HG03342 (cell line): ENCODE measurements around the gene NKX3-2.

ENCODE experiments used
- ATAC-seq: cut with Tn5 transposase; IDR thresholded peaks from one replicate; pipeline ENCODE4 v1.9.1; 2021; ENCODE audit warnings: mild to moderate bottlenecking, moderate library complexity; ENCODE audit not compliant: unreplicated experiment

Gene NKX3-2

DNA sequence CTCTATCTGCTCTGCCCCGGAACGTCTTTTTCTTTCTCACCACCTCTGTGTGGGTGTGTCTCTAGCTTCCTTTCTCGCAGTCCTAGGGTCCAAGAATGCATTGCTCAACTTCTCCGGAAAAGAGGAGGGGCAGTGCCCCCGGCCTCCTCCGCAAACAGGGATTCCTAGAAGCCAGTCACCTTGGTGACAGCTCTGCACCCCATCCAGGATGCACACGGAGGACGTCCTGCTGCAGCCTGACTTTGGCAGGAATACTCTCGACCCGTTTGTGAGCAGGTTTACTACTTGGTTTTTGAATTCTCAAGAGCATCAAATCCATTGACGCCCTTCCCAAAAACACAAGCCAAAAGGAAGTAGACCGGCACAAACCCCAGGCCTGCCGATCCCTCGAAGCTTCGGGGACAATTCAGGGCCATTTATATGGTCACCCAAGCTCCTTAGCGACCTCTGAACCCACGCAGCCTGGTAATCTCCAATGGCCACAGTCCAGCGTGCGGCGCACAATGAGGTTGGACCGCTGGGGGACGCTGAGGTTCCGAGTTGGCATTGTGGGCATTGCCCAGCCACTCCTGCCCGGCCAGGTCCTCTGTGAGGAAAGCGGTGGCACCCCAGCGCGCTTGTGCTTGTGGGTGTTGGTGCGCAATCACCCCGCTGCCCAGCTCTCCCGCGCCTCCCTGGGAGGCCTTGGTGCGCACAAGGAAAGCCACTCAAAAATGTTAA, 9.8 kb downstream of the NKX3-2 start:
- ATAC-seq, result no peak

- no peak for ATAC-seq
Observed at GRCh38 chr4:13533670-13534343, 10.5 kb downstream of the NKX3-2 start.

DNA sequence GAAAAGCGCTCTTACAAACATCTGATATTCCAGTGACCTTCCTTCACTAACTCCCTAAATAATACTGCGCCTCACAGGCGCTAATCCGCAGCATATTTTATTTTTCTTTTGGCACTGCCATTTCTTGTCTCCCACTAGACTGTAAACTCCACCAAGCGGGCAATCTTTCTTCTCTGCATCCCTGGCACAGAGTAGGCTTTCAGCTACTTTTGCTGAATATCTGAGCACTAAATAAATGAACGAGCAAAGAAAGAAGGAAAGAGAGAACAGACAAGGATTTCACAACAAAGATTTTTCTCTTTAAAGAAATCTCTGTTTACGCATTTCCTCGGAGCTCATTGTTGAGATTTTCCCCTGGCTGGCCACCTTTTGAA, 12.7 kb downstream of the NKX3-2 start:
- no peak for ATAC-seq

DNA sequence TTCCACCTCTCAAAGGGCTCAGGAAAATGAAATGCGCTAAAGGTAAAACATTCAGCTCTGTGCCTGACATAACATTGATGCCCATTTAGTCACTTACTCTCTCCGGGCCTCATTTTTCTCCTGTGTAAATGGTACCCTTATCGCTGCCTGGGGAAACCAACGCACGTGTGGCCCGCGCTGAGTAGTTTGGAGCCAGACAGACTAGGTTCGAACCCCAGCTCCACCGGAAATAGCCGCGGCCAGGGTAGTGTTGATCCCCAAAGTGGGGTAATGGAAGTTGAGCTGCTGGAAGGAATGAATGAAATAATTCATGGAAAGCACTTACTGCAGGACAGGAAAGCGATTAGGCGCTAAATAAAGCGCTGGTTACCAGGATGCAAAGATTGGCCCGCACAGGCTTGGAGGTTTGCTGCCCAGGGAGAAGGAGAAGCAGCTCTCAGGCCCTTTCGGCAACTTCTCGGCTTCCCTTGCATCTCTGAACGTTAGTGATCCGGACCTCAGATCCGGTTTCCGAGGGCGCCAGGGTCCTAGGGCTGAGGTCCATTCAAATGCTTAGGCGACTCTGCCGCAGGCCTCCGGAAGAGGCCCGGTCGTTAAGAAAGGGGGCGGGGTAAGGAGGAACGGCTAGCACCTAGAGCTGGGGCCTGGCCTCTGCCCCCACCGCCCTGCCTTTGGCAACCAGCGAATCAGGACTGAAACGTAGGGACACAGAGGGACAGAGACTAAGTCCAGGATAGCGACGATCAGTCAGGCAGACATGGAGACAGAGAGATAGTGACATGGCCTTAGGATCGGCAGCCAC, 13.3 kb downstream of the NKX3-2 start:
- ATAC-seq, result no peak

DNA sequence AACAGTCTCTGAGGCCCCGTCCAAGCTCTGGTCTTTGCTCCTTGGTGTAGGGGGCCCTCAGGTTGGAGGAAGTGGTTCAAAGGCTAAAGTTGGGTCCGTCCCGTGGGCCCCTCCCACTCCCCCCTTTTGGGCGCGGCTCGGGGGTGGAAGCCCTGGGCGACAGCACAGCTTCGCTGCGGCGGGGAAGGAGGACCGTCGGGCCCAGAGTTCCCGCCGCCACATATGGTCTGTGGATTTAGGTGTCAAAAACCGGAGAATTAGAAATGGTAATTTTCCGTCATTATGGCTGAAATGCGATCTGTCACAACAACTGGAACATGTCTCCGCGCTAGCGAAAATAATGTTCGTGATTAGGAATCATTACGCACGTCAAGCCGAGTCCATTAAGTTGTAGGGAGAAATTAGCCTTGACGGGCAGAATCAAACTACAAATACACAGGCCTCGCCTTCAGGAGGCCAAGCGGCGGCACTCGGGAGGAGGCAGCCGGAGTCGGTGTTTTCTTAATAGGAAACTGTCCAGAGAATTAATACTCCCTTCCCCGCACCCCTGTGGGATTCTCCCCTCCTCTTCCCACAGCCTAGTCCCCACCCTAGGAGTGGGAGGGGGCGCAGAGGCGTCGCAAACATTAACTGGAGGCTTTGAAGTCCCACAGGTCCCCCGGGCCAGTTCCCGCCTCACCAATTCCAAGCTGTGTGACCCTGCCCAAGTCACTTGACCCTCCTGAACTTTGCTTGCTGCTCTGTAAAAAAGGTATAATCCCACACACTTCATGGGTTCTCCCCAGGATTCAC, 15.0 kb downstream of the NKX3-2 start:
- ATAC-seq, result no peak

- ATAC-seq, result no peak
Observed at GRCh38 chr4:13528821-13529127, 15.5 kb downstream of the NKX3-2 start.

DNA sequence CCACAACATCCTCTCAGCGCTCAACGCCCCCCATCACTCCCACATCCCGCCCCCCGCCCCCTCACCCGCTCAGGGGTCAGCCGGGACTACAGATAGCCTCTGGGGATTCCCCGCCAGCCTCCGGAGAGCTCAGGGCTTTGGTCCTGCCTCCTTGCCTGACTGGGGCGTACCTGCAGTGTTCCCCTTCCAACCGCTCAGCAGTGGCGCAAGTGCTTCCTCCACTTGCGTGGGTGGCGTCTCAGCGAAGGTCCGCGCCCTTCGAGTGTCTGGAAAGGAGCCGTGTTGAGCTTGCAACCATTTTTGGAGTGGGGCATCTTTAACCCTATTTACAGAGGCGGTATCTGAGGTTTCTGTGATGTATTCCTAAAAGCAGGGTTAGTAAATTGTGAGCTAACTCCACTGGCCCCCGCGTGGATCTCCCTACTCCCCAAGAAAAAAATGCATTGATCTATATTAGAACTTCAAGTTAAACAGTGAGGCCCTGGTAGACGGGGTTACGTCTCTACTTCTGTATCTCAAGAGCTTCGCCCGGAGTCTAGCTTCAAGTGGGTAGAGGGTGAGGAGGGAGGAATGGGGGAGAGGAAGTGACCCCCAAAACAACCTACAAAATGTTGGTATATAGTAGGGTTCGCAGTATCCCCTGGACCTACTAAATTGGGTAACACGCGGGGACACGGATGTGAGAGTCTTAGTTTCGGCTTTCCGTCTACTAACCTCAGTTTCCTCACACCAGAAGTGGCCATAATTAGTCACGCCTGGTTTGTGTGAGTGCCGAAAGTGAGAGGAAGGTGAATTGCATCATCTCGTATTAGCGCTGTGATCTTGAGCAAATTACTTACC, 16.1 kb downstream of the NKX3-2 start:
- ATAC-seq, result peak; percentile 77

GRCh38 chr4:13527192-13527980, 16.9 kb downstream of the NKX3-2 start:
- ATAC-seq, result no peak

DNA sequence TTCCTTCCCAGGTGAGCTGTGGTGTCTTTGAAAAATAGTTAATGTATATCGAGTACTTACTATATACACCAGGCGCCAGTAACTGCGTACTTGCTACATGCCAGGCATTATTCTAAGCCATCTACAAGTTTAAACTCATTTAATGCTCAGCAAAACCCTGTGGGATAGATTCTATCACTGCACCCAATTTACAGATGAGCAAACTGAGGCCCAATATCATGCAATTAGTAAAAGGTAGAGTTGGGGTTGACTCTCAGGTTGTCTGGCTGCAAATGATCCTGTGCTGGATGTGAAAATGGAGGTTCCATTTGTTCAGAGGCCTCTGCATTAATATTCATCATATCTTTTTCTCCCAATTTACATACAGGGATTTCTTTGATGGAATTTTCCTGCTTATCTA, 17.6 kb downstream of the NKX3-2 start:
- ATAC-seq, result no peak

DNA sequence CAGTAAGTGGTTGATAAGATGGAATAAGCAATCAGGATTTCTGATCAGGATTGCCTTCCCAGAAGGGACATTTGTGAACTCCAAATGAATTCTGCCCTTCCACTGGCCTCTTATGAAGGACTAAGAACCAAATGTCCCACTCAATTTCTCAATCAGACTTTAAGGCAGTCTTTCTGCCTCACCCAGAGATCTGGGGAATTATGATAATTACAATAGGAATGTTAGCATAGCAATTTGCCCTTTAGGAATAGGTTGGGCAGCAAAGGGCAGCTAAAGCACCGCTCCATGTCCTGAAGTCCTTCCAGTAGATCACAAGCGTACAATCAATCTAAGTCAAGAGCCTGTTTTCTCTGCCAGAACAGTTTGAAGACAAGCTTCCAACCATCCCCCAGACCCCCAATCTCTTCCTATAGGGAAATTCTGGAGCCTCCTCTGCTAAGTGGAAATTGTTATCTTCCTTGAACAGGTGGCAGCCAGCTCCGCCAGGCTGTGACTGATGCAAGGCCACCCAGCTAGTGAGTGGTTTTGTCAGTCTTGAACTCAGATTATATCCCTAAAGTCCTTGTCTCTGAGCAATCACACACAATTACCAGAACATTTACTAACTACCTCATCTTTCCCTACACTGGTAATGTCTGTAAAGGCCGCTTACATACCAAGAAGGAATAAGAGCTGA, 18.6 kb downstream of the NKX3-2 start:
- ATAC-seq, result no peak

- ATAC-seq, result no peak
Observed at GRCh38 chr4:13524504-13525243, 19.6 kb downstream of the NKX3-2 start.

GRCh38 chr4:13523591-13524503, 20.5 kb downstream of the NKX3-2 start:
- ATAC-seq, result no peak

DNA sequence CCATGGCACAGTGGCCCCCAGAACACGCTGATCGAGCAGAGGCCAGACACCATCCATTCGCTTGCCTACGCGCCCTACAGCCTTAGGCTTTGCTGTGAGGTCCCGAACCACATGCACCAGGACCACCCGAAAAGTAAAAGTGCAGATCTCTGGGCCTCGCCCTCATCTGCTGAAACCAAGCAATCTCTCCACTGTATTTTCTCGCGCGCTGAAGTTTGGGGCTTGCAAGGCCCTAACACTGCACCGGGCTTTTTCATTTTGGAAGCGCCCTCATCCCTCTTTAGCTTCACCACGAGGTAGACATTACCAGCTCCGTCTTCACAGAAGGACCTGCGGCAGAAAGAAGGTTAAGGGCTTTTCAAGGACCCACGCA, 21.2 kb downstream of the NKX3-2 start:
- ATAC-seq, result no peak

GRCh38 chr4:13522282-13523104, 21.8 kb downstream of the NKX3-2 start:
- ATAC-seq, result no peak

DNA sequence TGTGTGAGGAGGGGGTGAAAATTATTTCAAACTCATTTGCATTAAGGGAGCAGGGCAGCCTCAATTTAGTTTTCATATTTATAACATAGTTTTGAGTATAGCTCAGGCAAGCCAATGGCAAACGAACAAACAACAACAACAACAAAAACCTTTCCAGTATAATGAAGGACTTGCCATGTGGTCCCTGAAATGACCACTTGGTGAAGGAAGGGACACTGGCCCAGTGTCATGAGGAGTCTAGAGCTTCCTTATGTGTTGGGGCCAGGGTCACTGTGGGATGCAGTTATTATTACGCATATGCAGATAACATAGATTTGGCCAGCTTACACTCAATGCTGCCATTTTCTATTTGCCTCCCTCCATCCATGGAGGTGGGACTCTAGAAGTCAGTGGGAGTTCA, 23.3 kb downstream of the NKX3-2 start:
- ATAC-seq, result no peak

DNA sequence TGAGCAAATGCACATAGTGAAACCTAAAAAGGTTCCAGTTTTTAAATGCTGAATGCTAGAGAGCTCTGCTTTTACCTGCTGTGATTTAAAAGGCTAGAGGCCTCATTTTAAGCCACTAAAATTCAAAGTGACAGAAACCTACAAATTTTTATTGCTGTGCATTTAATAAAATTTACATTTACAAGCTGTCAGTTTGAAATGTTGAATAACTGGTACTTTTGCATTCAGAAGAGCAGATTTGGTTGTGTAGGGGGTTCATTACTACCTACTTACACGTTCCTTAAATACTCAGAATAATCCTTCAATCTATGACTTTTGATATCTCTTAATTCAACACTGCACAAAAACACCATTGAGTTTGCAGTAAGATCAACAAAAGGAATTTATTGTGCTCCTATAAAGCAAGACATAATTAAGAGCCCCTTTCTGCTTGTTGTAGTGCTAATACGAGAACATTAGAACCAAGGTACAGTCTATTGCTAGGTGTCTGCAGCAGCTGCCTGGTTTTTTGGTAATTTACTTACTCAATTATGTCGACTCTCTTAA, 27.9 kb downstream of the NKX3-2 start:
- no peak for ATAC-seq
